Kidney epithelial cell (primary cell): ENCODE measurements around the gene CNN3. TPM values are rescaled to one million over a fixed set of nuclear protein-coding genes. Genes with fewer than 3 reads are reported as not detected.

Source experiments
- DNase-seq: peaks from one replicate; pipeline ENCODE4 v3.0.0-alpha.2; 2010; ENCODE audit warnings: low read depth
- H3K27me3 ChIP-seq: 2 replicates; pipeline ENCODE4 v1.6.0; 2011; ENCODE audit warnings: low read length; ENCODE audit not compliant: control insufficient read depth, insufficient read depth
- H3K36me3 ChIP-seq: 2 replicates; pipeline ENCODE4 v1.5.1; 2011; ENCODE audit warnings: low read length; ENCODE audit not compliant: control insufficient read depth, insufficient read depth
- H3K4me3 ChIP-seq: 2 replicates; pipeline ENCODE4 v1.5.1; 2011; ENCODE audit warnings: low read depth, mild to moderate bottlenecking, control low read depth, low read length
- total RNA-seq: library from RNA; depleted of rRNA; stranded (reverse); fragments of >200 nt; gene quantifications from 2 replicates; pipeline ENCODE4 v1.2.3, GENCODE V29; 2015
- TF ChIP-seq, protein P1 (sequence below): IDR thresholded peaks from 2 replicates; pipeline ENCODE4 v1.5.1; 2011; ENCODE audit warnings: mild to moderate bottlenecking, moderate library complexity, low read length, control low read depth, inconsistent platforms; ENCODE audit not compliant: insufficient read depth, poor library complexity, severe bottlenecking

The CNN3 gene
- total RNA-seq, 1 donor from 2014 or later = 223 TPM

DNA sequence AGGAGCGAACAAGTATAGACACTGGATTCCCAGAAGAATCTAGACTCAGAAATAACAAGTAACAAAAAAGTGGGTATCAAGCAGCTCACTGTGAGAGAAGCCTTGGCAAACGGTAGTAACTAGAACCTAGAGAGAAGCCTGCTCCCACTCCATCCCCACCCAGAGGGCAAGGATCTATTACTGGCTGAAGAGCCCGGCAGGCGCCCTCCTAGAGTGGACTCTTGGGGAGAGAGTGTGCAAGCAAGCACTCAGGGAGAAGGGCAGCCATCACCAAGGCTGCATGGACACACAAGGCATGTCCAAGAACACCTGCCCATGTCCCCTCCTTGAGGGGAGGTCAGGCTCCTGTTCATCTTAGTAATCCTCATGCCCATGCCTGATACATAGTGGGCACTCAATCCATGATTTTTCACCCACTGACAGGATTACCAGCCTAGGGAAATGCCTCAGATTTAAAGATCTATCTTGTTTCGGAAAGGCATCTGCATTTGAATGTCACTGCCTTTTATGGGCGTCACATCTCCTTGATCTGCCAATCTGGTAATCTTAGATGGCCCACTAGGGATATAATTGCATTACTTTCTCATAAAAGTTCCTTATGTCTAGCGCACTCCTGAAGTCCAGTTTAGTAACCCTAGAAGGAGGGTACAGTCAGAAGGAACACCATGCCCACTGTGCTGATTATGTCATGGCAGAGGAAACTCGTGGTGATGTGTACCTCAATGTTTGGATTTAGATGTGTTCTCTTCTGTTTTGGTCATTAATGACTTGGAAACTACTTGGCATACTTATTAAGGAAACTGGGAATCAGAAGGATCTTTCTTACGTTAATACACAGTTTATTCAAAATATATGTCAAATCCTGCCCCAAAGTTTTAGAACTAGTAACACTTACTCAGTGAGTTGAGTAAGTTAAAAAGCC is 14.4 kb downstream of the CNN3 start:
- no peak overlapping the region for H3K4me3 ChIP-seq
- no peaks in the 10 kb centered on the region for H3K27me3 ChIP-seq
- DNase-seq = no peak
- TF ChIP-seq, protein P1, sequence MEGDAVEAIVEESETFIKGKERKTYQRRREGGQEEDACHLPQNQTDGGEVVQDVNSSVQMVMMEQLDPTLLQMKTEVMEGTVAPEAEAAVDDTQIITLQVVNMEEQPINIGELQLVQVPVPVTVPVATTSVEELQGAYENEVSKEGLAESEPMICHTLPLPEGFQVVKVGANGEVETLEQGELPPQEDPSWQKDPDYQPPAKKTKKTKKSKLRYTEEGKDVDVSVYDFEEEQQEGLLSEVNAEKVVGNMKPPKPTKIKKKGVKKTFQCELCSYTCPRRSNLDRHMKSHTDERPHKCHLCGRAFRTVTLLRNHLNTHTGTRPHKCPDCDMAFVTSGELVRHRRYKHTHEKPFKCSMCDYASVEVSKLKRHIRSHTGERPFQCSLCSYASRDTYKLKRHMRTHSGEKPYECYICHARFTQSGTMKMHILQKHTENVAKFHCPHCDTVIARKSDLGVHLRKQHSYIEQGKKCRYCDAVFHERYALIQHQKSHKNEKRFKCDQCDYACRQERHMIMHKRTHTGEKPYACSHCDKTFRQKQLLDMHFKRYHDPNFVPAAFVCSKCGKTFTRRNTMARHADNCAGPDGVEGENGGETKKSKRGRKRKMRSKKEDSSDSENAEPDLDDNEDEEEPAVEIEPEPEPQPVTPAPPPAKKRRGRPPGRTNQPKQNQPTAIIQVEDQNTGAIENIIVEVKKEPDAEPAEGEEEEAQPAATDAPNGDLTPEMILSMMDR = no peak
- H3K36me3 ChIP-seq = peaks cover 2% of the 10 kb centered on the region

DNA sequence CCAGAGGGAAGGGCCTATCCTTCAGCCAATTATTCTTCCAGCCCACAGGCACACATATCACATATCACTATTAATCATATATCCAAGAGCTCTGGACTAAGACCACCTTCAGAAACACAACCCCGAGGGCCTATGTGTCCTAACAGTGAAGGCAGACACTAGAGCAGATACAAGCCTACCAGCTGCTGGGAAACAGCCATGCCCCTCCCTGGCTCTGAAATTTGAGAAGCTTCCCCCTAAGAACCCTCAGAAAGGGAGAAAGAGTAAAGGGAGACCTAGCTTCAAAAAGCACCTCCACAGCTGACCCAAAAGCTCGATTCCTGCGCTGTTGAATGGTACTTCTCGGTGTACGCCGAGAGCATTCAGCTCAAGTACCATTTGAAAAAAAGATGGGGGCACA is 17.4 kb downstream of the CNN3 start:
- no peak for DNase-seq
- Histone ChIP-seq H3K36me3 (no peaks in the 10 kb centered on the region), H3K4me3 (no peak overlapping the region), H3K27me3 (no peaks in the 10 kb centered on the region)
- TF ChIP-seq, protein P1 = no peak

GRCh38 chr1:94908965-94909364 is 17.9 kb downstream of the CNN3 start:
- H3K27me3 ChIP-seq = no peaks in the 10 kb centered on the region

DNA sequence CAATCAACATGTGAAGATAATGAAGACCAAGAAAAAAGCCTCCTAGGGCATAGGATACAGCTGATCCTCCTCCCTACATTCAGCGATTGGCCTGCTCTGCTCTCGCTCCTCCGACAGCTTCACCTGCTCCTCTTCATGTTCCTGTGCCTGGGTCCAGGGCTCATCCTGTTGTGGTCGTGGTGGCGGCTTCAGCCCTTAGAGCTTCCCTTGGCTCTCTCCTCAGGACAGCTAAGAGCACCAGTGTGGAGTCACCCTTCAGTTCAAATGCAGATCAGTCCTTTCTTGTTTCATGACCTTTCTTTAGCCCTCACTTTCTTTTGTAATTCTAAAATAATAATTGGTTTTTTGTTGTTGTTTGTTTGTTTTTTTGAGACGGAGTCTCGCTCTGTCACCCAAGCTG is 18.7 kb downstream of the CNN3 start:
- Histone ChIP-seq H3K27me3 (no peaks in the 10 kb centered on the region), H3K36me3 (no peaks in the 10 kb centered on the region), H3K4me3 (no peak overlapping the region)
- no peak for DNase-seq
- TF ChIP-seq, protein P1 = no peak

More at GRCh38 chr1:94908965-94909364, 17.9 kb downstream of the CNN3 start:
- Histone ChIP-seq H3K4me3 (no peak overlapping the region), H3K36me3 (no peaks in the 10 kb centered on the region)
- no peak for DNase-seq
- TF ChIP-seq, protein P1 = no peak

DNA sequence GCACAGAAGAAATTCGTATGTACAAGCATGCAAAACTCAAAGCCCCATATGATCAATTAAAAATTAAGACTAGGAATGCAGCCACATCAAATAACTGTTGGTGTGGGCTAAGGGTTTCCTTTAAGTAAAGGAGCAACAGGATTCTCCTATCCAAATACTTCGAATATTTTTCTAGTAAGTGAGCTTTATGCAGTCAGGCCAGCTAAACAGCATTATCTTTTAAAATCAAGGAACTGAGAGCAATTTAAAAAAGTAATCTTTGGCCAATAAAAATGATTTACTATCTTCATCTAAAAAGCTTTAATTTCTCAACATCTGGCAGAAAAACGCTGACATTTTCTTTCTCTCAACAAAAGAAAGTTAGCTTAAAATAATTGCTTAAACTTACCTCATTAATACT is 19.8 kb downstream of the CNN3 start:
- DNase-seq = no peak
- H3K4me3 ChIP-seq = no peak overlapping the region
- no peaks in the 10 kb centered on the region for H3K36me3 ChIP-seq
- no peaks in the 10 kb centered on the region for H3K27me3 ChIP-seq
- TF ChIP-seq, protein P1 = no peak
